PFSK-1 (cell line): ENCODE measurements around the gene MAD1L1.

Experiments
- FOXP2 ChIP-seq: optimal IDR thresholded peaks from 2 replicates; pipeline ENCODE3; 2011; ENCODE audit warnings: borderline replicate concordance, control low read depth, inconsistent platforms; ENCODE audit not compliant: insufficient read depth; ENCODE audit errors: extremely low read length, extremely low read depth
- POLR2AphosphoS5 ChIP-seq: IDR thresholded peaks from 2 replicates; pipeline ENCODE4 v1.6.1; 2012; ENCODE audit warnings: low read depth, mild to moderate bottlenecking, control low read depth, low read length, moderate library complexity
- SIN3A ChIP-seq: IDR thresholded peaks from 2 replicates; pipeline ENCODE4 v1.6.1; 2012; ENCODE audit warnings: mild to moderate bottlenecking, low read length, moderate library complexity, borderline replicate concordance; ENCODE audit not compliant: insufficient read depth
- TAF1 ChIP-seq: IDR thresholded peaks from 2 replicates; pipeline ENCODE4 v1.6.1; 2012; ENCODE audit warnings: low read length, control low read depth, borderline replicate concordance; ENCODE audit not compliant: insufficient read depth
- TF ChIP-seq, protein P1 (sequence below), 2 experiments: IDR thresholded peaks; 2 replicates each; pipeline versions ENCODE4 v1.6.1 to v1.8.0; 2011 to 2012; ENCODE audit warnings: low read depth in 2 of 2, low read length in 2 of 2, control low read depth in 1 of 2, inconsistent platforms in 1 of 2, mild to moderate bottlenecking in 1 of 2, moderate library complexity in 1 of 2; ENCODE audit not compliant: insufficient read depth in 1 of 2

Gene MAD1L1

GRCh38 chr7:1787241-1787640, 445.5 kb downstream of the MAD1L1 start:
- TF ChIP-seq FOXP2 (no peak), SIN3A (no peak), TAF1 (no peak), POLR2AphosphoS5 (no peak)
- TF ChIP-seq, protein P1, sequence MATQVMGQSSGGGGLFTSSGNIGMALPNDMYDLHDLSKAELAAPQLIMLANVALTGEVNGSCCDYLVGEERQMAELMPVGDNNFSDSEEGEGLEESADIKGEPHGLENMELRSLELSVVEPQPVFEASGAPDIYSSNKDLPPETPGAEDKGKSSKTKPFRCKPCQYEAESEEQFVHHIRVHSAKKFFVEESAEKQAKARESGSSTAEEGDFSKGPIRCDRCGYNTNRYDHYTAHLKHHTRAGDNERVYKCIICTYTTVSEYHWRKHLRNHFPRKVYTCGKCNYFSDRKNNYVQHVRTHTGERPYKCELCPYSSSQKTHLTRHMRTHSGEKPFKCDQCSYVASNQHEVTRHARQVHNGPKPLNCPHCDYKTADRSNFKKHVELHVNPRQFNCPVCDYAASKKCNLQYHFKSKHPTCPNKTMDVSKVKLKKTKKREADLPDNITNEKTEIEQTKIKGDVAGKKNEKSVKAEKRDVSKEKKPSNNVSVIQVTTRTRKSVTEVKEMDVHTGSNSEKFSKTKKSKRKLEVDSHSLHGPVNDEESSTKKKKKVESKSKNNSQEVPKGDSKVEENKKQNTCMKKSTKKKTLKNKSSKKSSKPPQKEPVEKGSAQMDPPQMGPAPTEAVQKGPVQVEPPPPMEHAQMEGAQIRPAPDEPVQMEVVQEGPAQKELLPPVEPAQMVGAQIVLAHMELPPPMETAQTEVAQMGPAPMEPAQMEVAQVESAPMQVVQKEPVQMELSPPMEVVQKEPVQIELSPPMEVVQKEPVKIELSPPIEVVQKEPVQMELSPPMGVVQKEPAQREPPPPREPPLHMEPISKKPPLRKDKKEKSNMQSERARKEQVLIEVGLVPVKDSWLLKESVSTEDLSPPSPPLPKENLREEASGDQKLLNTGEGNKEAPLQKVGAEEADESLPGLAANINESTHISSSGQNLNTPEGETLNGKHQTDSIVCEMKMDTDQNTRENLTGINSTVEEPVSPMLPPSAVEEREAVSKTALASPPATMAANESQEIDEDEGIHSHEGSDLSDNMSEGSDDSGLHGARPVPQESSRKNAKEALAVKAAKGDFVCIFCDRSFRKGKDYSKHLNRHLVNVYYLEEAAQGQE (IDR thresholded peaks at IDR 0.05; ENCODE audit: insufficient read depth in 1 of 2, low read depth in 2 of 2, low read length in 2 of 2), result no peak

DNA sequence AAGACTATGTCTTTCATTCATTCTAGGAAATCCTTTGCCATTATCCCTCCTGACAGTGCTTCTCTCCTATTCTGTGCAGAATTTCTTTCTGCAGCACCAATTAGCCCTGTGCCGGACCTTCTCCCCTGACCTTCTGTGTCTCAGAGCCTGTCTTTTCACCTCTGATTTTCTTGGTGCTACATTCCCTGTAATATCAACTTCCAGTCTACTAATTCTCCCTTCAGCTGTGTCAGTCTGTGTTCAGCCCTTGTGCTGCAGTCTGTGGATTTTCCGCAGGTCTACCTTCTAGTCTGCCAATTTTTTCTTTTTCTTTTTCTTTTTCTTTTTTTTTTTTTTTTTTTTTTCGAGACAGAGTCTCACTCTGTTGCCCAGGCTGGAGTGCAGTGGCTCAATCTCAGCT, 446.9 kb downstream of the MAD1L1 start:
- TF ChIP-seq, protein P1 (IDR thresholded peaks at IDR 0.05; ENCODE audit: insufficient read depth in 1 of 2, low read depth in 2 of 2, low read length in 2 of 2), result no peak
- TF ChIP-seq TAF1, result no peak
- no peak for TF ChIP-seq POLR2AphosphoS5
- TF ChIP-seq FOXP2, result no peak
- no peak for TF ChIP-seq SIN3A

DNA sequence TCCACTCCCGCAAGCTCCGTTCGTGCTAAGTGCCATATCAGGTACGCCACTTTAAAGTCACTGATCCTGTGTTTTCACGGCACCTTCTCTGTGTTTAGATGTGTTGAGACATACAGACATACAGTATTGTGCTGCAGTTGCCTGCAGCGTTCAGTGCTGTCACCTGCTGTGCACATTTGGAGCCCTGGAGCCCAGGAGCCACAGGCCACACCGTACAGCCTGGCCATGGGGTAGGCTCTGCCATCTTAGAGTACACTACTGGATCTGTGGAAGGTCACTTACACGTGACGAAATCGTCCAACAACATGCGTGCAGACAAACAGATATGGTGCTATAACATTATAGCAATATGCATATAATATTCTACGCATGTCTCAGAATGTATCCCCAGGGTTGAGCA, 451.4 kb downstream of the MAD1L1 start:
- TF ChIP-seq TAF1 (no peak), POLR2AphosphoS5 (no peak), SIN3A (no peak), FOXP2 (no peak)
- TF ChIP-seq, protein P1 (IDR thresholded peaks at IDR 0.05; ENCODE audit: insufficient read depth in 1 of 2, low read depth in 2 of 2, low read length in 2 of 2), result no peak

DNA sequence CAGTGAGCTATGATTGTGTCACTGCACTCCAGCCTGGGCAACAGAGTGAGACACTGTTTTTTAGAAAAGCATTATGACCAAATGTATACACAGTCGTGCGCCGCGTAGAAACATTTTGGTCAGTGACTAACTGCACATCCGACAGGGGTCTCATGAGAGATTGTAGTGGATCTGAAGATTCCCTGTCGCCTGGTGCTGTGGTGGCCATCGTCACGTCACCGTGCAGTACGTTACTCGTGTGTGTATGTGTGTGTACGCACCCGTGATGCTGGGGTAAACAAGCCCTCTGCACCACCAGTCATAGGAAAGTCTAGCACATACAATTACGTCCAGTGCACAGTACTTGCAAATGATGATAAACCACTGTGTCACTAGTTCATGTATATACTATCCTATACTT, 453.3 kb downstream of the MAD1L1 start:
- no peak for TF ChIP-seq SIN3A
- TF ChIP-seq POLR2AphosphoS5, result no peak
- TF ChIP-seq TAF1, result no peak
- TF ChIP-seq FOXP2, result no peak
- TF ChIP-seq, protein P1 (IDR thresholded peaks at IDR 0.05; ENCODE audit: insufficient read depth in 1 of 2, low read depth in 2 of 2, low read length in 2 of 2), result no peak

GRCh38 chr7:1777122-1777521, 455.6 kb downstream of the MAD1L1 start:
- TF ChIP-seq FOXP2, result no peak
- TF ChIP-seq TAF1, result no peak
- no peak for TF ChIP-seq POLR2AphosphoS5
- TF ChIP-seq, protein P1 (IDR thresholded peaks at IDR 0.05; ENCODE audit: insufficient read depth in 1 of 2, low read depth in 2 of 2, low read length in 2 of 2), result no peak
- TF ChIP-seq SIN3A, result no peak
